Right ventricle myocardium superior (tissue), 1 donor: Measurements from ENCODE around the gene KCNV2. TPM values are rescaled to one million over a fixed set of nuclear protein-coding genes. Genes with fewer than 3 reads are reported as not detected.

Source experiments
- total RNA-seq: library from RNA; stranded (reverse); fragmentation: NEBNext Ultra II Directional; extraction: Animal tissue kit (Norgen Biotek cat#: 25700); gene quantifications from one replicate; pipeline ENCODE4 v1.2.1, GENCODE V29; 2021
- donor health status: DM: no; HTN: yes; CAD: no; lungs with severe emphysema.

Gene KCNV2
- total RNA-seq, 1 donor from 2014 or later = not detected

Other genes starting within 250 kb of the KCNV2 start
- gene VLDLR, start 95.7 kb upstream of the KCNV2 start, total RNA-seq = 121 TPM
- gene PUM3, start 126.6 kb downstream of the KCNV2 start, total RNA-seq = 13.1 TPM